CD4-positive, alpha-beta T cell (primary cell): Measurements from ENCODE around the gene RANBP3. TPM values are rescaled to one million over a fixed set of nuclear protein-coding genes. Genes with fewer than 3 reads are reported as not detected.

Experiments
- ATAC-seq: fragments of 200-7000 bp; cut with Tn5 transposase; one replicate; pipeline ENCODE4 v1.10.0; 2022; ENCODE audit warnings: mild to moderate bottlenecking; ENCODE audit not compliant: poor library complexity
- CTCF ChIA-PET: fragments of 350-600 bp; sonication (Branson Sonifier 250); formaldehyde crosslinking; loops from one replicate; lab custom pipeline; 2021; ENCODE audit warnings: antibody characterized with exemption, inconsistent platforms; lab: Charles Lee
- POLR2A ChIA-PET: fragments of 350-600 bp; sonication (Branson Sonifier 250); formaldehyde crosslinking; loops from one replicate; lab custom pipeline; 2021; ENCODE audit warnings: antibody characterized with exemption, inconsistent platforms; lab: Charles Lee
- DNase-seq, 14 experiments: peaks; one replicate each; pipeline ENCODE4 v3.0.0-alpha.2; 2013 to 2020; ENCODE audit warnings: mixed read lengths in 2 of 14
- H3K27ac ChIP-seq, 2 donors: one replicate each; pipeline versions ENCODE4 v1.5.1 to v1.7.0; 2013; ENCODE audit warnings: low read length in 2 of 2, low read depth in 1 of 2, mild to moderate bottlenecking in 1 of 2
- H3K27me3 ChIP-seq, 2 experiments: 1 replicate in 1 of 2; 2 replicates in 1 of 2; pipeline versions ENCODE4 v1.6.1 to v1.7.0; 2013; ENCODE audit warnings: low read length in 2 of 2, control low read depth in 1 of 2, mild to moderate bottlenecking in 1 of 2, moderate library complexity in 1 of 2; ENCODE audit not compliant: insufficient read depth in 2 of 2, control insufficient read depth in 1 of 2
- H3K36me3 ChIP-seq: one replicate; pipeline ENCODE4 v1.6.1; 2013; ENCODE audit warnings: low read length, control low read depth; ENCODE audit not compliant: insufficient read depth
- H3K4me1 ChIP-seq: one replicate; pipeline ENCODE4 v1.6.1; 2013; ENCODE audit warnings: low read length, control low read depth; ENCODE audit not compliant: insufficient read depth
- H3K4me3 ChIP-seq: one replicate; pipeline ENCODE4 v1.5.1; 2013; ENCODE audit warnings: mild to moderate bottlenecking, low read length, moderate library complexity
- H3K9me3 ChIP-seq, 2 experiments: 1 replicate in 1 of 2; 2 replicates in 1 of 2; pipeline versions ENCODE4 v1.6.1 to v1.7.0; 2013; ENCODE audit warnings: low read length in 2 of 2, mild to moderate bottlenecking in 2 of 2, control low read depth in 1 of 2, moderate library complexity in 1 of 2; ENCODE audit not compliant: control insufficient read depth in 1 of 2, insufficient read depth in 1 of 2
- H3K27ac Mint-ChIP-seq: one replicate; pipeline ENCODE4 v1.8.0; 2020; ENCODE audit warnings: mixed read lengths
- H3K27me3 Mint-ChIP-seq: one replicate; pipeline ENCODE4 v1.8.0; 2021; ENCODE audit warnings: mixed read lengths
- H3K36me3 Mint-ChIP-seq: one replicate; pipeline ENCODE4 v1.8.0; 2021; ENCODE audit warnings: low read depth, mixed read lengths
- H3K4me1 Mint-ChIP-seq: one replicate; pipeline ENCODE4 v1.8.0; 2021; ENCODE audit warnings: low read depth, mixed read lengths
- H3K4me3 Mint-ChIP-seq: one replicate; pipeline ENCODE4 v1.8.0; 2020; ENCODE audit warnings: mild to moderate bottlenecking, mixed read lengths
- H3K9me3 Mint-ChIP-seq: one replicate; pipeline ENCODE4 v1.8.0; 2020; ENCODE audit warnings: mixed read lengths
- CTCF ChIP-seq: fragments of 200-600 bp; IDR thresholded peaks from one replicate; pipeline ENCODE4 v1.8.0; 2022; ENCODE audit warnings: antibody characterized with exemption, mild to moderate bottlenecking
- intact Hi-C, 2 experiments: fragments of 100-400 bp; cut with DNase I in 1 of 2; cut with micrococcal nuclease in 1 of 2; formaldehyde crosslinking; loops; one replicate each; pipeline versions ENCODE4 v1.15.1 to v1.9.0; 2023 to 2025; cut with DNase I, micrococcal nuclease
- total RNA-seq, 174 experiments: library from RNA in 2 of 174; stranded (reverse) in 2 of 174; gene quantifications; one replicate each; pipeline ENCODE4 v1.2.3 and lab custom pipeline; 2021 to 2026

The RANBP3 gene
- total RNA-seq, 2 experiments from 2014 or later: 82.7 to 88.7 TPM

- no peak overlapping the region for H3K27ac Mint-ChIP-seq
- no peaks in the 10 kb centered on the region for H3K9me3 ChIP-seq
- ATAC-seq (no peak), DNase-seq (no peak)
- ChIA-PET CTCF (no interaction called here), POLR2A (no interaction called here)
- H3K36me3 Mint-ChIP-seq: peaks cover 63% of the 10 kb centered on the region
- no peak overlapping the region for H3K27ac ChIP-seq
- no peak overlapping the region for H3K4me3 Mint-ChIP-seq
- H3K4me1 Mint-ChIP-seq: no peaks in the 10 kb centered on the region
- peaks cover 67% of the 10 kb centered on the region for H3K36me3 ChIP-seq
- intact Hi-C loops: no loop called here
- no peaks in the 10 kb centered on the region for H3K9me3 Mint-ChIP-seq
- H3K4me3 ChIP-seq: no peak overlapping the region
- no peaks in the 10 kb centered on the region for H3K27me3 ChIP-seq
- TF ChIP-seq CTCF: no peak
- no peaks in the 10 kb centered on the region for H3K27me3 Mint-ChIP-seq
- no peaks in the 10 kb centered on the region for H3K4me1 ChIP-seq
These were observed 60.4 kb downstream of the RANBP3 start for GRCh38 chr19:5917431-5918107.

GRCh38 chr19:5916181-5916708, 61.7 kb downstream of the RANBP3 start:
- H3K4me3 Mint-ChIP-seq: no peak overlapping the region
- peaks cover 49% of the 10 kb centered on the region for H3K36me3 Mint-ChIP-seq
- no peak for ATAC-seq
- DNase-seq: no peak
- H3K27ac ChIP-seq: no peak overlapping the region
- H3K36me3 ChIP-seq: peaks cover 56% of the 10 kb centered on the region
- H3K27me3 Mint-ChIP-seq: no peaks in the 10 kb centered on the region
- no peak overlapping the region for H3K4me3 ChIP-seq
- no peaks in the 10 kb centered on the region for H3K27me3 ChIP-seq
- no peaks in the 10 kb centered on the region for H3K4me1 ChIP-seq
- no peaks in the 10 kb centered on the region for H3K4me1 Mint-ChIP-seq
- H3K9me3 ChIP-seq: no peaks in the 10 kb centered on the region
- intact Hi-C loops: no loop called here
- POLR2A ChIA-PET: no interaction called here
- no peaks in the 10 kb centered on the region for H3K9me3 Mint-ChIP-seq
- TF ChIP-seq CTCF: no peak
- CTCF ChIA-PET: no interaction called here
- no peak overlapping the region for H3K27ac Mint-ChIP-seq

- H3K9me3 Mint-ChIP-seq: no peaks in the 10 kb centered on the region
- POLR2A ChIA-PET: no interaction called here
- no peak for ATAC-seq
- Histone ChIP-seq H3K4me3 (no peak overlapping the region), H3K36me3 (peaks cover 56% of the 10 kb centered on the region), H3K27me3 (no peaks in the 10 kb centered on the region), H3K27ac (no peak overlapping the region), H3K4me1 (no peaks in the 10 kb centered on the region), H3K9me3 (no peaks in the 10 kb centered on the region)
- no peak for TF ChIP-seq CTCF
- no peak overlapping the region for H3K27ac Mint-ChIP-seq
- no peaks in the 10 kb centered on the region for H3K27me3 Mint-ChIP-seq
- no peak for DNase-seq
- H3K36me3 Mint-ChIP-seq: peaks cover 45% of the 10 kb centered on the region
- CTCF ChIA-PET: no interaction called here
- no peaks in the 10 kb centered on the region for H3K4me1 Mint-ChIP-seq
- no peak overlapping the region for H3K4me3 Mint-ChIP-seq
- intact Hi-C loops: no loop called here
These were observed 62.2 kb downstream of the RANBP3 start for GRCh38 chr19:5915782-5916165.
